COLO668 (cell line): Measurements from ENCODE around the gene LCN6.
"Not testable (repeated sequence)": the region's sequence is repeated elsewhere in the genome, so short reads cannot be mapped to it uniquely, and the experiment has no call there.

ENCODE experiments used
- DNase-seq: peaks from one replicate; lab custom pipeline; 2025; ENCODE audit not compliant: unreplicated experiment; lab: John Stamatoyannopoulos, UW

The LCN6 gene

GRCh38 chr9:136748201-136748600 is at the start of gene LCN6:
LCN6 (minus strand) TSS chr9:136748525; CDS start chr9:136748483, 42 bp downstream.
- DNase-seq: no peak

- DNase-seq: not testable (repeated sequence)
Measured at GRCh38 chr9:136796775-136797347, 48.5 kb upstream of the LCN6 start.

GRCh38 chr9:136796238-136796774 is 48.0 kb upstream of the LCN6 start, which contains the start of gene CCDC183:
CCDC183 (plus strand) TSS chr9:136796338; CDS start chr9:136796398, 60 bp downstream.
- DNase-seq: no peak

- no peak for DNase-seq
Measured at GRCh38 chr9:136795000-136795348, 46.6 kb upstream of the LCN6 start.

- DNase-seq: no peak
Measured at GRCh38 chr9:136794281-136794999, 46.1 kb upstream of the LCN6 start.

- DNase-seq: peak; percentile 23
Measured at GRCh38 chr9:136793086-136793946, 45.0 kb upstream of the LCN6 start.

GRCh38 chr9:136792321-136793085 is 44.2 kb upstream of the LCN6 start:
- no peak for DNase-seq

- peak; percentile 81 for DNase-seq
Measured at GRCh38 chr9:136791516-136792276, 43.4 kb upstream of the LCN6 start.

GRCh38 chr9:136790640-136791515 is 42.6 kb upstream of the LCN6 start, which contains the start of gene TMEM141:
TMEM141 (plus strand) TSS chr9:136791344; CDS start chr9:136791371, 27 bp downstream.
- DNase-seq: peak; percentile 100

- no peak for DNase-seq
Measured at GRCh38 chr9:136789523-136789937, 41.2 kb upstream of the LCN6 start.

GRCh38 chr9:136788644-136789522 is 40.6 kb upstream of the LCN6 start:
- DNase-seq: peak; percentile 35

GRCh38 chr9:136787690-136788400 is 39.5 kb upstream of the LCN6 start:
- DNase-seq: peak; percentile 78

GRCh38 chr9:136786983-136787382 is 38.7 kb upstream of the LCN6 start:
- not testable (repeated sequence) for DNase-seq

- DNase-seq: no peak
Measured at GRCh38 chr9:136786451-136786850, 38.1 kb upstream of the LCN6 start.

- DNase-seq: not testable (repeated sequence)
Measured at GRCh38 chr9:136785565-136786355, 37.4 kb upstream of the LCN6 start.

GRCh38 chr9:136784997-136785361 is 36.7 kb upstream of the LCN6 start:
- DNase-seq: no peak
